WTC11 (cell line): ENCODE results near the gene FAM174B. TPM values are rescaled to one million over a fixed set of nuclear protein-coding genes. Genes with fewer than 3 reads are reported as not detected.

Experiments
- ATAC-seq: fragments of 200-7000 bp; cut with Tn5 transposase; 2 replicates; pipeline ENCODE4 v1.10.0; 2021; ENCODE audit warnings: mild to moderate bottlenecking, moderate library complexity
- CTCF ChIA-PET: fragments of 300-600 bp; sonication (Branson Sonifier 250); formaldehyde crosslinking; loops from one replicate; lab custom pipeline; 2021; ENCODE audit warnings: antibody characterized with exemption; lab: Charles Lee
- POLR2A ChIA-PET: fragments of 350-600 bp; sonication (Branson Sonifier 250); formaldehyde crosslinking; loops from one replicate; lab custom pipeline; 2021; ENCODE audit warnings: antibody characterized with exemption; lab: Charles Lee
- DNase-seq: peaks from one replicate; pipeline ENCODE4 v3.0.0; 2021; ENCODE audit warnings: low spot score
- H3K27ac Mint-ChIP-seq: 2 replicates; pipeline ENCODE4 v1.8.0; 2021; ENCODE audit warnings: mixed read lengths
- H3K27me3 Mint-ChIP-seq: 2 replicates; pipeline ENCODE4 v1.8.0; 2021; ENCODE audit warnings: low read depth, mild to moderate bottlenecking, moderate library complexity, mixed read lengths
- H3K36me3 Mint-ChIP-seq: 2 replicates; pipeline ENCODE4 v1.8.0; 2021; ENCODE audit warnings: mixed read lengths
- H3K4me1 Mint-ChIP-seq: 2 replicates; pipeline ENCODE4 v1.8.0; 2022; ENCODE audit warnings: mixed read lengths
- H3K4me3 Mint-ChIP-seq: 2 replicates; pipeline ENCODE4 v1.8.0; 2021; ENCODE audit warnings: mild to moderate bottlenecking, moderate library complexity, mixed read lengths
- H3K9me3 Mint-ChIP-seq: 2 replicates; pipeline ENCODE4 v1.8.0; 2021; ENCODE audit warnings: mixed read lengths
- ARID4B ChIP-seq: sonication (generic); formaldehyde crosslinking; IDR thresholded peaks from 2 replicates; pipeline ENCODE4 v1.8.0; 2023; ENCODE audit warnings: missing genetic modification reagents, mild to moderate bottlenecking, borderline replicate concordance
- CTCF ChIP-seq: fragments of 200-600 bp; IDR thresholded peaks from 2 replicates; pipeline ENCODE4 v1.8.0; 2022; ENCODE audit warnings: antibody characterized with exemption
- GABPB1 ChIP-seq: sonication (generic); formaldehyde crosslinking; IDR thresholded peaks from 2 replicates; pipeline ENCODE4 v1.8.1; 2023; ENCODE audit warnings: mild to moderate bottlenecking, missing genetic modification reagents
- GRHL2 ChIP-seq: fragments of 250-450 bp; sonication (Bioruptor Pico); IDR thresholded peaks from 2 replicates; pipeline ENCODE4 v1.8.0; 2022; ENCODE audit warnings: mild to moderate bottlenecking, moderate library complexity; ENCODE audit not compliant: insufficient replicate concordance, severe bottlenecking
- HMGA2 ChIP-seq: fragments of 250-450 bp; sonication (Bioruptor Pico); IDR thresholded peaks from 2 replicates; pipeline ENCODE4 v1.4.0; 2021; ENCODE audit warnings: mild to moderate bottlenecking, moderate library complexity
- HMGXB4 ChIP-seq: sonication (generic); formaldehyde crosslinking; IDR thresholded peaks from 2 replicates; pipeline ENCODE4 v1.8.1; 2023; ENCODE audit warnings: mild to moderate bottlenecking, moderate library complexity, missing genetic modification reagents
- JUN ChIP-seq: sonication (generic); formaldehyde crosslinking; IDR thresholded peaks from 2 replicates; pipeline ENCODE4 v1.8.0; 2023; ENCODE audit warnings: mild to moderate bottlenecking, missing genetic modification reagents
- NFATC4 ChIP-seq: fragments of 250-450 bp; sonication (Bioruptor Pico); IDR thresholded peaks from 2 replicates; pipeline ENCODE4 v1.9.0; 2021; ENCODE audit warnings: mild to moderate bottlenecking
- OVOL2 ChIP-seq: fragments of 250-450 bp; sonication (Bioruptor Pico); IDR thresholded peaks from 2 replicates; pipeline ENCODE4 v1.9.0; 2021; ENCODE audit warnings: mild to moderate bottlenecking, borderline replicate concordance
- RELA ChIP-seq: sonication (generic); formaldehyde crosslinking; IDR thresholded peaks from 2 replicates; pipeline ENCODE4 v1.8.1; 2022; ENCODE audit warnings: missing genetic modification reagents, mild to moderate bottlenecking, borderline replicate concordance
- SMAD3 ChIP-seq: sonication (generic); formaldehyde crosslinking; IDR thresholded peaks from 2 replicates; pipeline ENCODE4 v1.8.0; 2022; ENCODE audit warnings: missing genetic modification reagents, mild to moderate bottlenecking, borderline replicate concordance
- SP1 ChIP-seq: sonication (generic); formaldehyde crosslinking; conservative IDR thresholded peaks from 2 replicates; pipeline ENCODE4 v1.8.1; 2022; ENCODE audit warnings: missing genetic modification reagents
- TCF7 ChIP-seq: sonication (generic); formaldehyde crosslinking; IDR thresholded peaks from 2 replicates; pipeline ENCODE4 v1.8.0; 2022; ENCODE audit warnings: mild to moderate bottlenecking, low read depth, missing genetic modification reagents, moderate library complexity
- TEAD1 ChIP-seq: sonication (generic); formaldehyde crosslinking; IDR thresholded peaks from 2 replicates; pipeline ENCODE4 v1.8.0; 2022; ENCODE audit warnings: mild to moderate bottlenecking, missing genetic modification reagents
- USF1 ChIP-seq: sonication (generic); formaldehyde crosslinking; IDR thresholded peaks from 2 replicates; pipeline ENCODE4 v1.8.0; 2022; ENCODE audit warnings: mild to moderate bottlenecking, missing genetic modification reagents
- USF2 ChIP-seq: sonication (generic); formaldehyde crosslinking; IDR thresholded peaks from 2 replicates; pipeline ENCODE4 v1.8.1; 2023; ENCODE audit warnings: mild to moderate bottlenecking, missing genetic modification reagents, moderate library complexity
- ZNF532 ChIP-seq: fragments of 250-450 bp; sonication (Bioruptor Pico); IDR thresholded peaks from 2 replicates; pipeline ENCODE4 v1.9.0; 2021; ENCODE audit warnings: mild to moderate bottlenecking, borderline replicate concordance
- ZNF671 ChIP-seq: fragments of 250-450 bp; sonication (Bioruptor Pico); IDR thresholded peaks from 2 replicates; pipeline ENCODE4 v1.8.0; 2021; ENCODE audit warnings: mild to moderate bottlenecking
- total RNA-seq: library from RNA; stranded (reverse); gene quantifications from 3 replicates; pipeline ENCODE4 v1.2.3, GENCODE V29; 2021

Gene FAM174B
- total RNA-seq, 1 experiment from 2014 or later, result 22.1 TPM

- TF ChIP-seq SP1 (no peak), GABPB1 (CRISPR knock-in tag) (no peak), CTCF (0 out of 2 replicates have a peak, but pooled peaks have one; percentile 25)
- no peak overlapping the region for H3K4me3 Mint-ChIP-seq
- peaks cover 8% of the 10 kb centered on the region for H3K4me1 Mint-ChIP-seq
- no peaks in the 10 kb centered on the region for H3K27me3 Mint-ChIP-seq
- peaks cover 7% of the 10 kb centered on the region for H3K36me3 Mint-ChIP-seq
- peak; percentile 94 for ATAC-seq
- DNase-seq, result peak; percentile 66
- H3K9me3 Mint-ChIP-seq, result peaks cover 14% of the 10 kb centered on the region
- no peak overlapping the region for H3K27ac Mint-ChIP-seq
- CTCF ChIA-PET, result interaction anchor here (0.5 to 3.7 kb wide), 6 partner anchors 11 to 290 kb away, joined by 3 to 27 read pairs (median 4); partner anchors contain the start of gene ST8SIA2
- POLR2A ChIA-PET, result no interaction called here
These were observed 27.9 kb upstream of the FAM174B start for GRCh38 chr15:92683511-92683834.

GRCh38 chr15:92682741-92683510 lies 27.4 kb upstream of the FAM174B start:
- POLR2A ChIA-PET, result no interaction called here
- no peak for ATAC-seq
- H3K27ac Mint-ChIP-seq, result no peak overlapping the region
- no peak for TF ChIP-seq TEAD1
- TF ChIP-seq TCF7, result no peak
- TF ChIP-seq NFATC4 (CRISPR knock-in tag), result no peak
- no peak for TF ChIP-seq ZNF532 (CRISPR knock-in tag)
- no peak for TF ChIP-seq GRHL2 (CRISPR knock-in tag)
- TF ChIP-seq OVOL2 (CRISPR knock-in tag), result no peak
- TF ChIP-seq HMGA2 (CRISPR knock-in tag), result no peak
- no peak for TF ChIP-seq USF2
- no peak for TF ChIP-seq ZNF671 (CRISPR knock-in tag)
- TF ChIP-seq ARID4B, result no peak
- TF ChIP-seq JUN (CRISPR knock-in tag), result no peak
- no peak for TF ChIP-seq RELA (CRISPR knock-in tag)
- TF ChIP-seq SMAD3 (CRISPR knock-in tag), result no peak
- no peak for TF ChIP-seq HMGXB4 (CRISPR knock-in tag)
- no peak for TF ChIP-seq USF1

More at GRCh38 chr15:92682741-92683510, 27.4 kb upstream of the FAM174B start:
- no peak overlapping the region for H3K4me3 Mint-ChIP-seq
- no peaks in the 10 kb centered on the region for H3K27me3 Mint-ChIP-seq
- H3K36me3 Mint-ChIP-seq, result peaks cover 2% of the 10 kb centered on the region
- peaks cover 8% of the 10 kb centered on the region for H3K4me1 Mint-ChIP-seq
- CTCF ChIA-PET, result interaction anchor here (0.8 to 3.7 kb wide), 9 partner anchors 10 to 291 kb away, joined by 3 to 27 read pairs (median 4); no protein-coding TSS in a partner anchor
- H3K9me3 Mint-ChIP-seq, result peaks cover 8% of the 10 kb centered on the region
- no peak for DNase-seq
